ENCODE data around the gene SYNDIG1. TPM values are rescaled to one million over a fixed set of nuclear protein-coding genes. Genes with fewer than 3 reads are reported as not detected.

The SYNDIG1 gene
- total RNA-seq, 4 donors from 2014 or later, result 8.3 to 12.4 (median 10.2) TPM

- intact Hi-C loops (cut with DNase I), result no loop called here
- no peaks in the 10 kb centered on the region for H3K36me3 ChIP-seq
- no peaks in the 10 kb centered on the region for H3K9me3 ChIP-seq
- DNase-seq, result no peak
- H3K27me3 ChIP-seq, result no peaks in the 10 kb centered on the region
- H3K4me3 ChIP-seq (replicated peaks in 1 of 3), result no peak overlapping the region
- 50 to 63% methylated on average over 2 of the region's 2 CpGs for WGBS, 2 donors
- no peak overlapping the region for H3K27ac ChIP-seq
- TF ChIP-seq CTCF (IDR thresholded peaks at IDR 0.05) (no peak), POLR2A (IDR thresholded peaks at IDR 0.05) (no peak)
- peaks cover 14 to 15% of the 10 kb centered on the region in 2 donors for H3K4me1 ChIP-seq
Observed at GRCh38 chr20:24458436-24458835, 11.0 kb upstream of the SYNDIG1 start.

GRCh38 chr20:24459733-24460132 is 9.7 kb upstream of the SYNDIG1 start:
- intact Hi-C loops (cut with DNase I), result no loop called here
- DNase-seq, result no peak
- Histone ChIP-seq H3K36me3 (no peaks in the 10 kb centered on the region), H3K27me3 (no peaks in the 10 kb centered on the region), H3K9me3 (no peaks in the 10 kb centered on the region), H3K4me3 (replicated peaks in 1 of 3) (no peak overlapping the region), H3K27ac (no peak overlapping the region), H3K4me1 (peaks cover 14 to 18% of the 10 kb centered on the region in 2 donors)
- 95 to 98% methylated on average over 2 of the region's 2 CpGs for WGBS, 2 donors
- no peak for TF ChIP-seq CTCF (IDR thresholded peaks at IDR 0.05)
- no peak for TF ChIP-seq POLR2A (IDR thresholded peaks at IDR 0.05)

DNA sequence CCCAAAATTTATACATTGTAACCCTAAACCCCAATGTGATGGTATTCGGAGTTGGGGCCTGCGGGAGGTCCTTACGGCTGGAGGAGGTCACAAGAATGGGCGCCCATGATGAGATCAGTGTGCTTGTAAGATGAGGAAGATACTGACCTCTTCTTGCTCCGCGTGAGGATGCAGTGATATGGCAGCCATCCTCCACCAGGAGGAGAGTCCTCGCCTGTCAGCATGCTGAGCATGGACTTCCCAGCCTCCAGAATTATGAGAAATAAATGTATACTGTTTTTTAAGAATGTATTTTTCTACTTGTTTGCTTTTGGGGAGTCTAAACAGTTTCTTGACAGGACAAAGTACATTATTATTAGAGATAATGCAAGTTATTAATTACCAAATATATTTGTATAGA is 8.7 kb upstream of the SYNDIG1 start:
- intact Hi-C loops (cut with DNase I), result no loop called here
- Histone ChIP-seq H3K27ac (no peak overlapping the region), H3K4me1 (peaks cover 18% of the 10 kb centered on the region in 2 donors), H3K36me3 (no peaks in the 10 kb centered on the region), H3K9me3 (no peaks in the 10 kb centered on the region), H3K4me3 (replicated peaks in 1 of 3) (no peak overlapping the region), H3K27me3 (no peaks in the 10 kb centered on the region)
- TF ChIP-seq POLR2A (IDR thresholded peaks at IDR 0.05) (no peak), CTCF (IDR thresholded peaks at IDR 0.05) (no peak)
- WGBS, 2 donors, result 92 to 95% methylated on average over 7 of the region's 7 CpGs
- no peak for DNase-seq

DNA sequence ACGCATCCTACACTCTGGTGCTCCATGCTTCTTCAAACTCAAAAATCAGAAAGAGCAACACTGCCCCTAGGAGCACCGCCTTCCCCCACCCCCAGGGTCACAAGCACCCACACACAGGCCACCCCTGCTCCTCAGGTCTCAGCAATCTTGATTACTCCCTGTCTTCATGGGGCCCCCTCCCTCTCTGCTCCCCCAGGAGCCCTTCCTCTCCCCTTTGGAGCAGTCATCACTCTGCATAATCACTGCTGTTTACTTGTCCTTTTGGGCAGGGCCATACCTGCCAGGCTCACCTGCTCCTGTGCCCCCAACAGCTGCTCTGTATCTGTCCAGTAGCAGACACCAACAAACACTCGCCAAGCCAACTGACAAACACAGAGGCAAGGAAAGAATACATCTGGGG is 7.6 kb upstream of the SYNDIG1 start:
- TF ChIP-seq POLR2A (IDR thresholded peaks at IDR 0.05) (no peak), CTCF (IDR thresholded peaks at IDR 0.05) (no peak)
- intact Hi-C loops (cut with DNase I), result no loop called here
- Histone ChIP-seq H3K4me1 (peaks cover 18 to 20% of the 10 kb centered on the region in 2 donors), H3K9me3 (no peaks in the 10 kb centered on the region), H3K27me3 (no peaks in the 10 kb centered on the region), H3K4me3 (replicated peaks in 1 of 3) (no peak overlapping the region), H3K36me3 (no peaks in the 10 kb centered on the region), H3K27ac (peak overlapping the region in 1 of 3 donors; percentile 64)
- WGBS, 2 donors, result 96% methylated on average over 3 of the region's 3 CpGs
- DNase-seq, result no peak

DNA sequence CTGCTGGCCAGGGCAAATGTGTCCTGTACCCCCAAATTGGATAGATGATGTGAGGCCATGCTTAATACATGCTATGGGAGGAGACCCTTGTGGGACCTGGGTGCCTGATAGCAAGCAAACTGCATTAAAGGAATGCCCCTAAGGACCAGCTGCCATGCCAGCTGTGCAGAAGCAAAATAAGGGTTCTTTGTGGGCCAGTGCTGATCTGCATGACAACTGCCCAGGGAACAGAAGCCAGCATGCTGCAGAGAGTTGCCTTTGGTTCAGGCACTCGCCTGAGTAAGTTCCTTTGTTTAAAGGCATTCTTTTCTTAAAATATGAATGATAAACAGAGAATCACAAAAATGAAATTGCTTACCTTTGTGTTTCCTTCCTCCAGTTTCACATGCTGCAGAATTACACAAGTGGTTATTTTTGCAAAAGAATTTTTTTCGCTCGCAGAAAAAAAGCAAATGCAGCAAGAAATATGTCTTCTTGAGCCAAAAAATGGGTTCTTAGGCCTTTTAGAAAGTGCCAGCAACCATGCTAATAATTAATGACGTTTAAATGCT is 6.9 kb upstream of the SYNDIG1 start:
- TF ChIP-seq POLR2A (IDR thresholded peaks at IDR 0.05) (no peak), CTCF (IDR thresholded peaks at IDR 0.05) (no peak)
- DNase-seq, result no peak
- no peaks in the 10 kb centered on the region for H3K36me3 ChIP-seq
- WGBS, 2 donors, result 48 to 54% methylated on average over 4 of the region's 4 CpGs
- intact Hi-C loops (cut with DNase I), result no loop called here
- peaks cover 18 to 20% of the 10 kb centered on the region in 2 donors for H3K4me1 ChIP-seq
- H3K4me3 ChIP-seq (replicated peaks in 1 of 3), result no peak overlapping the region
- no peaks in the 10 kb centered on the region for H3K27me3 ChIP-seq
- H3K27ac ChIP-seq, result peak overlapping the region in 1 of 3 donors; percentile 64
- no peaks in the 10 kb centered on the region for H3K9me3 ChIP-seq
